Epithelial cell of prostate (primary cell): Measurements from ENCODE around the gene MEST.
"Not testable (repeated sequence)": the region's sequence is repeated elsewhere in the genome, so short reads cannot be mapped to it uniquely, and the experiment has no call there.

Source experiments
- DNase-seq: peaks from one replicate; pipeline ENCODE4 v3.0.0-alpha.2; 2011; ENCODE audit warnings: low read depth, low spot score
- H3K27ac ChIP-seq: fragments of 450-650 bp; 2 replicates; pipeline ENCODE4 v1.5.1; 2017; ENCODE audit warnings: mild to moderate bottlenecking

Gene MEST

GRCh38 chr7:130491841-130492522, at the start of gene MEST:
MEST (plus strand) TSS chr7:130492085; CDS start chr7:130492314, 229 bp downstream.
- no peak for DNase-seq
- H3K27ac ChIP-seq, result no peak within 1 kb of the TSS

GRCh38 chr7:130442601-130443000, 49.3 kb upstream of the MEST start:
- no peak for DNase-seq
- no peak overlapping the region for H3K27ac ChIP-seq

- H3K27ac ChIP-seq, result no peak overlapping the region
- no peak for DNase-seq
Observed at GRCh38 chr7:130444234-130444633, 47.7 kb upstream of the MEST start.

- H3K27ac ChIP-seq, result no peak overlapping the region
- no peak for DNase-seq
Observed at GRCh38 chr7:130444751-130445407, 47.0 kb upstream of the MEST start.

GRCh38 chr7:130446259-130446658, 45.6 kb upstream of the MEST start:
- no peak overlapping the region for H3K27ac ChIP-seq
- DNase-seq, result no peak

- not testable (repeated sequence) for DNase-seq, H3K27ac ChIP-seq
Observed at GRCh38 chr7:130451344-130451743, 40.5 kb upstream of the MEST start.

GRCh38 chr7:130452951-130453350, 38.9 kb upstream of the MEST start:
- no peak overlapping the region for H3K27ac ChIP-seq
- DNase-seq, result no peak

- DNase-seq, result no peak
- H3K27ac ChIP-seq, result no peak overlapping the region
Observed at GRCh38 chr7:130454959-130455358, 36.9 kb upstream of the MEST start.

- H3K27ac ChIP-seq, result no peak overlapping the region
- DNase-seq, result no peak
Observed at GRCh38 chr7:130458257-130458656, 33.6 kb upstream of the MEST start.

- H3K27ac ChIP-seq, result no peak overlapping the region
- no peak for DNase-seq
Observed at GRCh38 chr7:130461272-130461671, 30.6 kb upstream of the MEST start.

- no peak for DNase-seq
- H3K27ac ChIP-seq, result no peak overlapping the region
Observed at GRCh38 chr7:130463553-130464434, 28.1 kb upstream of the MEST start.

- no peak overlapping the region for H3K27ac ChIP-seq
- no peak for DNase-seq
Observed at GRCh38 chr7:130468612-130469011, 23.3 kb upstream of the MEST start.

- no peak for DNase-seq
- H3K27ac ChIP-seq, result no peak overlapping the region
Observed at GRCh38 chr7:130471974-130472373, 19.9 kb upstream of the MEST start.

- DNase-seq, result no peak
Observed at GRCh38 chr7:130473289-130473688, 18.6 kb upstream of the MEST start.

GRCh38 chr7:130473876-130474275, 18.0 kb upstream of the MEST start:
- no peak overlapping the region for H3K27ac ChIP-seq
- DNase-seq, result no peak

More at GRCh38 chr7:130473289-130473688, 18.6 kb upstream of the MEST start:
- no peak overlapping the region for H3K27ac ChIP-seq

- no peak for DNase-seq
- no peak overlapping the region for H3K27ac ChIP-seq
Observed at GRCh38 chr7:130475776-130476175, 16.1 kb upstream of the MEST start.

GRCh38 chr7:130476297-130477150, 15.4 kb upstream of the MEST start:
- no peak for DNase-seq
- no peak overlapping the region for H3K27ac ChIP-seq

GRCh38 chr7:130478991-130479390, 12.9 kb upstream of the MEST start:
- no peak for DNase-seq

GRCh38 chr7:130479716-130480400, 12.0 kb upstream of the MEST start:
- no peak overlapping the region for H3K27ac ChIP-seq
- no peak for DNase-seq

More at GRCh38 chr7:130478991-130479390, 12.9 kb upstream of the MEST start:
- no peak overlapping the region for H3K27ac ChIP-seq
